ENCODE results near the gene NTSR1. TPM values are rescaled to one million over a fixed set of nuclear protein-coding genes. Genes with fewer than 3 reads are reported as not detected.

Gene NTSR1
- total RNA-seq, 2 experiments from 2014 or later = not detected

DNA sequence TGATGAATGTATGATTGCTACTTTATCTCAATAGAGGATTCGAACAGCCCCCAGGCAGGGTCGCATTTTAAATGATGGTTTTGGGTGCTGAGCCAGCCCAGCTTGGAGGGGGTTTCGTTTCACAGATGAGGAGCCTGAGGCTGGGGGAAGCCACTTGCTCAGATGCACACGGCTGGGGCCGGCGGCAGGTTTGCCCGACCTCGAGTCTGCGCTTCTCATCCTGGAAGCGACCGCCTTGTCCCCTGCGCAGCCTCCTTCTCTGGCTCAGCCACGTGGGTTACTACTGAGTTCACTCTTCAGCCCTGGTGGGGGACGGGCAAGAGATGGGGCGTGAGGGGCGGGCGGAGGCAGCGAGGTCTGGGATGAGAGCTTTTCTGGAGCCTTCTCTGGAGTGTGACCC lies 25.3 kb downstream of the NTSR1 start:
- CTCF ChIA-PET = no interaction called here
- POLR2A ChIA-PET = no interaction called here

DNA sequence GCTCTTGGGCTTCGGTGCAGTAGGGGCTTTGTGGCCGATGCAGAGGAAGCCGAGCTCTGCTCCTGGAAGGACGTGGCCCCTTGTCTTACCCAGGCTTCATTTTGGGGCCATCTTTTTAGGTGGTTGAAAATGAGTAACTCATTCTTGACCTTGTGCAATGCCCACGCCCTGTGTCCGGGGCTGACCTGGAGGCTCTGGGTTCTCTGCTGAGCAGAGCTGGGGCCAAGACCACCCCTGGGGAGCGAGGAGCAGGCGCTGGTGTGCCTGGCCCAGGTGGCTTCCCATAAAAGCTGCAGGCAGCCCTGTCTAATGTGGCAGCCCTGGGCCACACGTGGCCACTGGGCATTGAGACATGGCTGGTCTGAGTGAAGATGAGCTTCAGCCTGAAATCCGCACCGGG lies 25.7 kb downstream of the NTSR1 start:
- ChIA-PET POLR2A (no interaction called here), CTCF (interaction anchor here (0.7 kb wide), 1 partner anchor 74 kb away, joined by 3 read pairs; no protein-coding TSS in a partner anchor)

DNA sequence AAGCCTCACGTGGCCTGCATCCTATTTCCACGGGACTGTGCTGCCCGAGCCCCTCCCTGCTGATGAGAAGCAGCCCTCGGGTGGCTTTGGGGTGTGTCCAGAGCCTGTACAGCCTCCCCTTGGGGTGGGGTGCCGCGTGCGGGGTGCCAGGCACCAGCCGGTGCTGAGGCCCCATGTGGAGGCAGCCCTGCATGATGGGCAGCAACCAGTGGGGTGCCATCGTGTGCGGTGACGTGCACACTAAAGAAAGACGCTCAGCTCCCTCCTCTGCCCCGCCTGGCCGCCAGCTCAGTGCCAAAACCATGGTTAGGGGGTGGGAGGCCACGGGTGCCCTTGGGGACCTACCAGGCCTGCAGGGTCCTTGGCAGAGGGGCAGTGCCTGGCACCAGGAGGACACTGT lies 26.2 kb downstream of the NTSR1 start:
- POLR2A ChIA-PET = no interaction called here
- CTCF ChIA-PET = interaction anchor here (0.7 kb wide), 1 partner anchor 73 kb away, joined by 3 read pairs; no protein-coding TSS in a partner anchor

DNA sequence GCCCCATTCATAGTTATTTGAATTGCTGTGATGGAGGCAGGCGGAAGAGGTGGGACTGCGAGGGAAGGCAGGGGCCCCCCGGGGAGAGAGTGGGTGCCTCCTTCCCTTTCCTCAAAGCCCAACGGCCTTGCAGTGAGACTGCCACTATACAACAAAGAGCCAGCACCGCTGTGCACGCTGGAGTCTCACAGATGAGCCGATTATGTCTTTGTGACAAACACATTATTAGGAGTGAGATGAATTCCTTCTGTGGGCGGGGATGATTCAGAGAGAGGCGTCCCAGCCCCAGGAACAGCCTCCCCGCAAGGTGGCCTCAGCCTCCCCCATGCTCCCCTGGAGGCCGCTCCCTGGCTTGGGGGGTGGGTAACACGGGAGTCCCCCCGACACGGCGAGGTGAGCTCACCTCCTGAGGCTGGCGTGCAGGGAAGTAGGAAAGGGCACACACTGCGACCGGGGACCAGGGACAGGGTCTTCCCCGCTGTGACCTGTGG lies 26.7 kb downstream of the NTSR1 start:
- ChIA-PET POLR2A (no interaction called here), CTCF (no interaction called here)

DNA sequence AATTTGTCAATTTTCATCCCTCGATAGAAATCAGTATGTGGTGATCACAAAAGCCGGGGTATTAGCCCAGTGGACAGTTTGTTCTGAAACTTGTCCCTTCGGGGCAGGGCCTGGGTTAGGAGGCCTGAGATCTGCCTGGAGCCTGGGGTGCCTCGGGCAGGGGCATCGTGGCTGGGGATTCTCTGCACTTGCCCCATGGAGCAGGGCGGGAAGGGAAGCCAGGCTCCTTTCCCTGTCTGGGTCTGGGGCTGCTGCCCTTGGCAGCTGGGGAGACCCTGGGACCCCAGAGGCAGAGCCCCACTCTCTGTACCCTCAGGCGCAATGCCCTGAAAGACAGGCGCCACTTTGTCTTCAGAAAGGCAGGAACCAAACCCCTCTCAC lies 27.4 kb downstream of the NTSR1 start:
- POLR2A ChIA-PET = no interaction called here
- CTCF ChIA-PET = no interaction called here

DNA sequence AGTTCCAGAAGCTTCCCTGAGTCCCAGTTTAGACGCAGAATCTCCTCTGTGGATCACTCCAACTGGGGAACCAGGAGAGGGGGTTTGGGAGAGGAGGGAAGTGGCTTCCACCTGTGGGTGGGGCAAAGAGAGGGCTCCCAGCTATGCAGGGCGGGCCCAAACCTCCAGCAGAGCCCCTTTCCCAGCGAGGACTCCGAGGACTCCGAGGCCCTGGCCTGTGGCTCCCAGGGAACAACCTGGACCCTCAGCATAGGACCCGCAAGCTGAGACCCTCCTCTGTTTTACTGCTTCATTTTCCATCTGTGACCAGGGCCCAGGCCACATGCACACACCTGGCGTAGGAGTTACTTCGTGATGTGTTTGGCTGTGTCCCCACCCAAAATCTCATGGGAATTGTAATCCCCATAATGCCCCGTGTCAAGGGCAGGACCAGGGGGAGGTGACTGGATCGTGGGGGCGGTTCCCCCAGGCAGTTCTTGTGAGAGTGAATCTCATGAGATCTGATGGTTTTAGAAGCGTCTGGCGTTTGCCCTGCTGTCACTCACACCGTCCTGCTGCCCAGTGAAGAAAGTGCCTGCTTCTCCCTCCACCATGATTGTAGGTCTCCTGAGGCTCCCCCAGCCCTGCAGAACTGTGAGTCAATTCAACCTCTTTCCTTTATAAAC lies 27.9 kb downstream of the NTSR1 start:
- ChIA-PET CTCF (no interaction called here), POLR2A (no interaction called here)

DNA sequence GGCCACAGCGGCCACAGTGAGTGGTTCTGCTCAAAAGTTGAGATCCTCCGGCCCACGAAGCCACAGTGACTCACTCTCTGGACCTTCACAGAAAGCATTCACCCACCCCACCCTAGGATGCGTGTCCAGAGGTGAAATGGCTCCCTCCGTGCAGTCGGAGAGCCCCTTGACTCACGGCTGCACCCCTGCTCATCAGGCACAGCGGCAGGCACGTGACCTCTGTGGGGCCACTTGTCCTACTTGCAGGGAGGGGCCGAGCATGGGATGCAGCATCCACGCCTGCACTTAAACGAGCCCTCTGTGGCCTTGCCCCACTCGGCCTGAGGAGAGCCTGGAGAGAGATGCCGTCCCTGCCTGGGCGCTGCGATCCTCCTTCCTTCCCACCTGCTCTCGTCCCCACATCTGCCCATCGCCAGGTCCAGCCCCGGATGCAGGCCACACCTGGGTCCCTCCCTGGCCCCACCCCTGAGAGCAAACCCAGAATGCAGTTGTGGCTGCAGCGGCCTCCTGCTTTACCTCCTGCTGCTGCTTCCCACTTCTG lies 28.7 kb downstream of the NTSR1 start:
- POLR2A ChIA-PET = interaction anchor here (0.5 kb wide), 1 partner anchor 110 kb away, joined by 3 read pairs; no protein-coding TSS in a partner anchor
- CTCF ChIA-PET = no interaction called here

DNA sequence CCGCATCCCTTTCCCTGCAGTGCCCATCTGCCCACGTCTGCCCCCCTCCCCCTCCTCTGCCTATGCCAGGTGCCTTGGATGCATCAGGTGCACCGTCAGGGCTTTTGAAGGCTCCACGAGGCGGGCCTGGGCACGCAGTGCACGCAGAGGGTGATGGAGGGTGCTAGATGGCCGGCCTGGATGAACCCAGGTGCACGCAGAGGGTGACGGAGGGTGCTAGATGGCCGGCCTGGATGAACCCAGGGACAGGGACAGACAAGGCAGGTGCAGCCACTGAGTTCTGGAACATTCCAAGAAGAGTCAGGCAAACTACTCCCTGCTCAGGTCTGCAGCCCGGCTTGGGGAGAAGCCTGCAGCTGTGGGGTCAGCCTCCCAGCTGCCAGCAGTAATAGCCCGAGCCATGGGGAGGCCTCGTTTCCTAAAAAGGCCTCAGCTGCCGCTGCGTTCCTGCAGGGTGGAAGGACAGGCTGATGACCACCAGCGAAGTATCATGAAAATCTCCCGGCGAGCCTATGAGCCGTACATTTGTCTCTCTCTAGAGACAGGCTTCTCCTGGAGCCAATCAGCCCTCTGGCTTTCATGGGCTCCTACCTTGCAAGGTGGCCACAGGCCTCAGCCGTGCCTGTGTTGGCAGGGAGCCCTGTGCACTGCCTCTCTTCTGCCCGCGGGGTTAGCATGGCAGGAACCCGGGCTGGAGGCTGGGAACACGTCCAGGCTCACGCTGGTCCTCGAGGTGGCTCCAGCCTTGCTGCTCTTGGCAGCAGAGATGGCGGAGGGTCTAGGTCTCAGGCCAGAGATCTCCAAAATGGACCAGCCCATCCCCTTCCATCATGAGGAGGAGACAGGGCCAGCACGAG lies 29.6 kb downstream of the NTSR1 start:
- CTCF ChIA-PET = interaction anchor here (1.0 kb wide), 1 partner anchor 70 kb away, joined by 3 read pairs; no protein-coding TSS in a partner anchor
- POLR2A ChIA-PET = no interaction called here

DNA sequence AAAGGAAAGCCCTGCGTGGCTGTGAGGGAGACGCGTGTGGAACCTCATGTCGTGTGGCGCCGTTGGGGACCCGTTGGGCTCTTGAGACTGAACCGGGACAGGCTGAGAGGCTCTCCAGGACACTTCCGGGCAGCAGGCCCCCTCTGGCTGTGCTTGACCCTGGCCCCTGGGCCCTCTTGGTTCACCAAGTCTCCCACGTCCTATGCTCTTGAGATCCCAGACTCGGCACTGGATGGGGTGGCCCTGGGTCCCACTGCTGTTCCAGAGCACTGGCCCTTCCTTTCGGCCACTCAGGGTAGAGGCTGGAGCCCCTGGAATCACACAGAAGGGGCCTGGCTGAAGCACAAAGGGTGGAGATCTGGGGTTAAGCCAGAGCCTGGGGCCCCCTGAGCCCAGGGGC lies 30.4 kb downstream of the NTSR1 start:
- ChIA-PET CTCF (interaction anchor here (1.0 to 1.4 kb wide), 2 partner anchors 53 to 69 kb away, joined by 3 read pairs; no protein-coding TSS in a partner anchor), POLR2A (interaction anchor here (1.6 kb wide), 1 partner anchor 97 kb away, joined by 3 read pairs; the partner anchor contains the start of gene SLCO4A1)

DNA sequence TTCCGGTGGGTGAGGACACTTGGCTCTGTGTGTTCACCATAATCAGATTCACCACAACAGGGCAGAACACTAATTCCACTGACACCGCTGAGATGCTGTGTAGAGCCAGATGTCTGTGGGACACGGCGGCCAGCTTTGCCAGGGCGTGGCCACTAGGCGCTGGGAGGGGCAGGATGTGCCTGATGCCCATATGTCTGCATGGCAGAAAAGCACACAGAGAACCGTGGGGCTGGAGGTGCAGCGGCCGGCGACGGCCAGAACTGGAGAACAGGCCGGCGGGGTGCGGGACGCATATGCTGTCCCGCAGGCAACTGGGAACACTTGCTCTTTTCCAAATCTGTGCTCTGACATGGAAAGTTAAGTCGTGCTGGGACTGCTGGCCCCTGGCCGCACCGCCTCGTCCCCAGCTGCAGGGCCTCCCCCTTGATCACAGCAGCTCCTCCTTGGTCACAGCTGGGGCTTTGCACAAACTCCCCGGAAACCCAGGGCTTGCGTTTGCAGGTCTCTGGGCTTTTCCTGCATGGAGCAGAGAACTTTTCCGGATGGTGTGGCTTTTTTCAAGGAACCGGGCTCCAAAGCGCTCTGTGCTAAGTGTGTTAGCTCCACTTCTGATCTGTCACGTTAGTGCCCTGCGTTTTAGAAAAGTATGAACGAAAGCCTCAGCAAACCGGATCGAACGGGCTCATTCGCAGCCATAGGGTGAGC lies 31.1 kb downstream of the NTSR1 start:
- ChIA-PET CTCF (interaction anchor here (0.9 to 1.4 kb wide), 3 partner anchors 52 to 437 kb away, joined by 3 read pairs; partner anchors contain the start of gene ADRM1), POLR2A (interaction anchor here (0.7 to 1.6 kb wide), 5 partner anchors 53 to 137 kb away, joined by 3 to 6 read pairs (median 4); partner anchors contain the start of gene SLCO4A1)

DNA sequence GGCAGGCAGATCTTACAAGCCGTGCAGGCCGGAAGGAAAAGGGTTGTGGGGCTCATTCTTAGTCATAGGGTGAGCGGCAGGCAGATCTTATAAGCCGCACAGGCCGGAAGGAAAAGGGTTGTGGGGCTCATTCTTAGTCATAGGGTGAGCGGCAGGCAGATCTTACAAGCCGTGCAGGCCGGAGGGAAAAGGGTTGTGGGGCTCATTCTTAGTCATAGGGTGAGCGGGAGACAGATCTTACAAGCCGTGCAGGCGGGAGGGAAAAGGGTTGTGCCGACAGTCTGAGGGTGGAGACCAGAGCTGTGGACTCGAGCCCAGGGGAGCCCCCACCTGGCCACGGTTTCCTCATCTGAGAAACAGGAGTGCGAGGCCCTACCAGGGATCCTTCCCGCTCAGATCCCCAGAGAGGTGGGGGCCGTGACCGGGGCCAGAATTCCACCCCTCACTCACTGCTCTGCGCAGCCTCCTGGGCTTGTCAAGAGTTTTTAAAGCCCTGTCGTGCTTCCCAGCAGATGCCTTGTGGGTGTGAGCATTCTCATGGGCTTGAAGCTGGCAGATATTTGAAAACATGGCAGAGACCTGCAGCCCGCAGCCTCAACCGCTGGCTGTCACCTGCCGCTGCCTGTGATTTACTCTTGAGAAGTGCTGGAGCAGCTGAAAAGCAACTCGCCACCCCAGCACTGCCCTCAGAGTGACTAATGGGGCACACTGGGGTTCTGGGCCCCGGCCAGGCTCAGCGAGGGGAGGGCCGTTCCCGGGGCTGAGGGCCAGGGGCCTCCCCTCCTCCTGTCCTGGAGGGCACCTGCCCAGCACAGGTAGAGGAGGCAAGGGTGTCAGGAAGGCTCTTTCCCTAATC lies 31.9 kb downstream of the NTSR1 start:
- CTCF ChIA-PET = interaction anchor here (0.8 to 1.4 kb wide), 5 partner anchors 32 to 438 kb away, joined by 3 to 5 read pairs (median 3); partner anchors contain the start of gene ADRM1
- POLR2A ChIA-PET = interaction anchor here (0.7 to 1.6 kb wide), 6 partner anchors 52 to 138 kb away, joined by 3 to 6 read pairs (median 4); partner anchors contain the start of genes SLCO4A1 and TCFL5

DNA sequence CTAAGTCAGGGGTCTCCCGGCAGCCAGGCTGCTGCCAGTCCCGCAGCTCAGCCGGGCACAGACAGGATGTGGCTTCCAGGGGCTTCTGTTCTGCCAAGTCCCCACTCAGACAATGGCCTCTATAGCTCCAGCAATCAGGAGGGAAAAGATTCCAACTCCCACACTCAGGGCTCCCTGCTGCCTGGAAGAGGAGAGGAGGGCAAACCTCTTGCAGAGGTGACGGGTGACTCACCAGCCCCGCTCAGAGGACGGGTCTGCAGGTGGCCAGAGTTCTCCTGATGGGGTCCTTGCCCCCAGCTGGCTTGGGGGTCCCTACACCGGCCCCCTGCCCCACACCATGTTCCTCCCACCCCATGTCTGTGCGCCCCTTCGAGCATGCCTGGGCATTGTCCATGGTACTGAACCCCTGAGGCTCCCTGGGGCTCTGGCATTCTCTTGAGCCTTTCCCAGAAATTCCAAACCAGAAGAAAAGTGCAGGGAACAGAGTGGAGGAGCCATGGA lies 32.6 kb downstream of the NTSR1 start:
- ChIA-PET POLR2A (interaction anchor here (1.5 kb wide), 1 partner anchor 120 kb away, joined by 5 read pairs; the partner anchor contains the start of gene TCFL5), CTCF (interaction anchor here (0.8 to 1.3 kb wide), 2 partner anchors 32 to 50 kb away, joined by 3 to 5 read pairs; no protein-coding TSS in a partner anchor)

DNA sequence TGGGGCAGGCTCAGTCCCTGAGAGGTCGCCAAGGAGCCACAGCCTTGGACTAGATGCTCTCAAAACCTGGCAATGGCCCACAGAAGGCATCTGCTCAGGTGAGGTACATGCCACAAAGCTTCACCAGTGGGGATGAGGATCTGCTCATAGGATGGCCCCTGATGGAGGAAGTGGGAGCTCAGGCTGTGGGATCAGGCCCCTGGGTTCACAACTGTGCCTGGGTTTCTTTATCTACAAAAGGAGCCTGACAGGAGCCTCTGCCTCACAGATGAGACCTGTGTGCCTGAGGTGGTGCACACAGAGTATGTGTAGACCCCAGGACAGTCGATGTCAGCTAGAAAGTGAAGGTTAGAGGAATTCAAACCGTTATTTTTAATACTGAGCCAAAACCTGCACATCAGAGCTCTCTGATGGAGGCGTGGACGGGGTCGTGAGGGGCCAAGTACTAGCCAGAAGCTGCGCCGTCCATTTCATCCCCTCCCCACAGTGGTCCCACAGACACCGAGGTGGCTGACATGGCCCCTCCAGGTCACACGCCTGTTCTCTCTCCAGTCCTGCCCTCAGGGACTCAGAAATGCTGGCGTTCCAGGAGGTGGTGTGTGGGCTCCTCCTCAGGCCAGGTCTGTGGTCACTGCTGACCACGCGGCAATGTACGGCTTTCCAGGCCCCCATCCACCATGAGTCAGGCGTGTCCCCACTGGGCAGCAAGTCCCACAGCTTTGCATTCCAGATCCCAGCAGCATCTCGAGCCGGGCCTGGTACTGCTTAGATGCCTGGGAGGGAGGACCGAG lies 33.3 kb downstream of the NTSR1 start:
- POLR2A ChIA-PET = interaction anchor here (1.5 kb wide), 1 partner anchor 119 kb away, joined by 5 read pairs; the partner anchor contains the start of gene TCFL5
- CTCF ChIA-PET = interaction anchor here (1.3 kb wide), 1 partner anchor 50 kb away, joined by 5 read pairs; no protein-coding TSS in a partner anchor

DNA sequence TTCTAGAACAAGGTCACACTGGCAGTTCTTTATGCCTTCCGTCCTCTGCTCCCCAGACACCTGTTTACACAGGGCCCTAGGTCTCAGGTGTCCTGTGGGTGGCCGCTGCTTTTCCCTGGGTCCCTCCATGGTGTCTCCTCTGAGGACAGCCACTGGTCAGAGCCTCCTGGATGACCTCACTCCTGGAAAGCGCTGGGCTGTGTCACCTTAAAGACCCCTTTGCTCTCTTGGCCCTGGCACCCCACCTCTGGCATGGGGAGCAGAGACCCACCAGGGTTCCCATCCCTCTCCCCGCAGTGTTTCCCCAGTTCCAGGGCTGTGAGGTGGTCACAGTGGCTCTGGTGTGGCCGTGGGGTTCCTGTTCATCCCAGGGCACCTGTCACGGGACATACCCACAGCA lies 33.9 kb downstream of the NTSR1 start:
- POLR2A ChIA-PET = no interaction called here

DNA sequence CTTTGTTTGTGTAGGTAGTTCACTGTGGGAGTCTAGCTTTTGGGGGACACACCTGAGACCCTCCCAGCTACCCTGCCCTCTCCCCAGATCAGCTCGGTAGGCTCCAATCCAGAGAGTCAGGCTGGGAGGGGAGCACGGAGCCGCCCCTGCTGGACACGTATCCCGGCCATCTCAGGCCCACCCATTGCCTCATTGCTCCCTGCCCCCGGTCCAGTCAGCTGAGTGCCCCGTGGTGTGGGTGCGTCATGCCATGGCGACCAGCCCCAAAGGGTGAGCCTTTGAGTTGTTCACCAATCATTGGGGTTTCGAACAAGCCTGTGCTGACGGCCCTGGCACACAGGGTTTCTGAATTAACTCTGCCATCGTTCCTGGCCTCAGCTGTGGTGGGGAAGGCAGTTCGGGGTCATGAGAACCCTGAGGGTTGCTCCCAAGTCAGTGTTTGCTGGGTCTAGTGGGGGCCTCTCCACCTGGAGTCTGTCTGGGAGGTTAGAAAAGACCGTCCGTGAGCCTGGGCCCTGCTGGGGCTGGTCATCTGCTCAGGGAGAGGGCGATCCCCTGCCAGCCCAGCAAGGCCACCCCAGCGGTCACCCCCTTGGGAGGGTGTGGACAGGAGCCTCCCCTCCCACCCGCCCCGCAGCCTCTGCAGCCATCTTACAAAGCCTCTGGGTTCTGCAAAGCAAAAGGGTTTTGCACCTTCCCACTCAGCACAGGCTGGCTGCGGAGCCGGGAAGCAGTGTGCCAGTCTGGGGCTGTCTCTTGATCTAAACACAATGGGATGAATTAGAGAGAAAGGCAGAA lies 34.5 kb downstream of the NTSR1 start:
- ChIA-PET CTCF (interaction anchor here (0.6 kb wide), 1 partner anchor 346 kb away, joined by 3 read pairs; no protein-coding TSS in a partner anchor), POLR2A (no interaction called here)

More for the DNA sequence above, 33.9 kb downstream of the NTSR1 start:
- CTCF ChIA-PET = interaction anchor here (0.6 kb wide), 1 partner anchor 346 kb away, joined by 3 read pairs; no protein-coding TSS in a partner anchor

DNA sequence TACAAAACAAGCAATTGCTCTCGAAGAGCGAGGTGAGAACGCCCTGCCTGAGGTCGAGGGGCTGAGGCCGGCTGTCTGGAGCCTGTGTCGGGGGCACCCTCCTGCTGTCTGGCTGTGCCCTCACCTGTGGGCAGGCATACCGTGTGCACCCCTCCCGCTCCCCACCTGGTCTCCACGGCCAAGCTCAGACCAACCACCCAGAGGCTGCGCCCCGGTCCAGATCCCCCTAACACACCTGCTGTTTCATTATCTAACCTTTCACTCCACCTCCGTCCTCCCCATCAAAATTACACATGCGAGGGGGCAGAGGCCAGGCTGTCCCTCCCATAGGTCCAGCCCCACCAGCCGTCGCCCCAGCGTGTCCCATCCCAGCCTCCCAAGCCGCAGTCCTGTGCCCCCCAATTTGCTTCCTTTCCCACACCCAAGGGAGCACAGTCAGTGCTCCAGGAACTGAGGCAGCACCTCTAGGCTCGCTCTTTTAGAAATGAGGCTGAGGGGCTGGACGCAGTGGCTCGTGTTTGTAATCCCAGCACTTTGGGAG lies 35.2 kb downstream of the NTSR1 start:
- POLR2A ChIA-PET = no interaction called here
- CTCF ChIA-PET = no interaction called here

Data from activated CD8-positive, alpha-beta memory T cell treated with anti-CD3 and anti-CD28 coated beads for 36 hours (primary cell).